H1 (cell line): ENCODE measurements around the gene KLHL2. TPM values are rescaled to one million over a fixed set of nuclear protein-coding genes. Genes with fewer than 3 reads are reported as not detected.
"Not testable (repeated sequence)": the region's sequence is repeated elsewhere in the genome, so short reads cannot be mapped to it uniquely, and the experiment has no call there.

Experiments
- CTCF ChIA-PET: fragments of 300-600 bp; sonication (Branson Sonifier 250); formaldehyde crosslinking; loops from one replicate; lab custom pipeline; 2021; ENCODE audit not compliant: partially characterized antibody; lab: Charles Lee
- POLR2A ChIA-PET: fragments of 300-600 bp; sonication (Branson Sonifier 250); formaldehyde crosslinking; loops from one replicate; lab custom pipeline; 2021; ENCODE audit warnings: inconsistent platforms; ENCODE audit not compliant: partially characterized antibody; lab: Charles Lee
- DNase-seq, 2 experiments: peaks; one replicate each; pipeline versions ENCODE4 v3.0.0 to v3.0.0-alpha.2; 2010 to 2022; ENCODE audit warnings: low spot score in 2 of 2, low read depth in 1 of 2, mixed read lengths in 1 of 2
- FAIRE-seq: peaks from 2 replicates; lab custom pipeline; 2011; peaks lifted over from hg19 to GRCh38; lab: Jason Lieb, UNC
- H2AFZ ChIP-seq: 2 replicates; pipeline ENCODE4 v1.8.1; 2012; ENCODE audit warnings: low read length, inconsistent platforms
- H2AK5ac ChIP-seq: 2 replicates; pipeline ENCODE4 v1.6.1; 2013; ENCODE audit warnings: low read depth, low read length
- H2BK120ac ChIP-seq: replicated peaks from 2 replicates; pipeline ENCODE3; 2013; ENCODE audit warnings: low read depth, low read length, inconsistent platforms
- H2BK12ac ChIP-seq: 2 replicates; pipeline ENCODE4 v1.6.1; 2013; ENCODE audit warnings: low read depth, low read length
- H2BK15ac ChIP-seq: 2 replicates; pipeline ENCODE4 v1.6.1; 2013; ENCODE audit warnings: low read length
- H2BK20ac ChIP-seq: 2 replicates; pipeline ENCODE4 v1.6.1; 2013; ENCODE audit warnings: low read length
- H2BK5ac ChIP-seq: 2 replicates; pipeline ENCODE4 v1.6.1; 2013; ENCODE audit warnings: low read depth, low read length
- H3K14ac ChIP-seq: 2 replicates; pipeline ENCODE4 v1.6.1; 2013; ENCODE audit warnings: inconsistent platforms; ENCODE audit not compliant: insufficient read length
- H3K18ac ChIP-seq: 2 replicates; pipeline ENCODE4 v1.6.1; 2013; ENCODE audit warnings: low read length; ENCODE audit errors: extremely low read depth
- H3K23ac ChIP-seq: 2 replicates; pipeline ENCODE4 v1.6.1; 2013; ENCODE audit warnings: inconsistent platforms; ENCODE audit not compliant: insufficient read length
- H3K23me2 ChIP-seq: 2 replicates; pipeline ENCODE4 v1.6.1; 2013; ENCODE audit warnings: low read depth, low read length
- H3K27ac ChIP-seq: 2 replicates; pipeline ENCODE4 v1.6.1; 2011; ENCODE audit warnings: low read depth, low read length, inconsistent platforms
- H3K27me3 ChIP-seq, 4 experiments: replicated peaks in 1 of 4; 1 replicate in 1 of 4; 2 replicates in 3 of 4; pipeline versions ENCODE4 v1.6.1 to v1.8.1; 2011 to 2013; ENCODE audit warnings: low read length in 3 of 4, mild to moderate bottlenecking in 3 of 4, inconsistent platforms in 2 of 4, mixed read lengths in 2 of 4, moderate library complexity in 1 of 4; ENCODE audit not compliant: control insufficient read depth in 3 of 4, insufficient read depth in 3 of 4; ENCODE audit errors: extremely low read depth in 1 of 4
- H3K36me3 ChIP-seq, 4 experiments: 2 replicates each; pipeline versions ENCODE4 v1.6.1 to v1.8.1; 2011 to 2013; ENCODE audit warnings: mild to moderate bottlenecking in 4 of 4, low read length in 3 of 4, moderate library complexity in 2 of 4, control low read depth in 1 of 4, inconsistent platforms in 1 of 4; ENCODE audit not compliant: insufficient read depth in 4 of 4, control insufficient read depth in 2 of 4
- H3K4ac ChIP-seq: replicated peaks from 2 replicates; pipeline ENCODE3; 2013; ENCODE audit warnings: low read length, low read depth, mixed read lengths, inconsistent platforms; ENCODE audit not compliant: insufficient read length
- H3K4me1 ChIP-seq, 4 experiments: replicated peaks in 1 of 4; 1 replicate in 1 of 4; 2 replicates in 3 of 4; pipeline versions ENCODE4 v1.6.1 to v1.8.1; 2011 to 2013; ENCODE audit warnings: low read length in 3 of 4, inconsistent platforms in 2 of 4, mixed read lengths in 1 of 4; ENCODE audit not compliant: insufficient read depth in 4 of 4, control insufficient read depth in 3 of 4
- H3K4me2 ChIP-seq, 2 experiments: 2 replicates each; pipeline versions ENCODE4 v1.6.1 to v1.8.1; 2011 to 2013; ENCODE audit warnings: low read depth in 2 of 2, low read length in 2 of 2, control low read depth in 1 of 2, inconsistent platforms in 1 of 2, mild to moderate bottlenecking in 1 of 2; ENCODE audit not compliant: insufficient read depth in 1 of 2
- H3K4me3 ChIP-seq, 4 experiments: fragments of 200-600, 300-600 bp in 1 of 4; sonication (generic), shearing (Covaris generic), sonication (Bioruptor Twin) in 1 of 4; 2 replicates each; pipeline versions ENCODE4 v1.5.1 to v1.8.1; 2011 to 2016; ENCODE audit warnings: low read length in 4 of 4, low read depth in 3 of 4, control low read depth in 2 of 4, inconsistent platforms in 2 of 4, mild to moderate bottlenecking in 2 of 4, mixed read lengths in 1 of 4, moderate library complexity in 1 of 4; ENCODE audit not compliant: insufficient read depth in 2 of 4; ENCODE audit errors: extremely low read depth in 1 of 4
- H3K56ac ChIP-seq: replicated peaks from 2 replicates; pipeline ENCODE3; 2013; ENCODE audit warnings: low read depth, mild to moderate bottlenecking, mixed read lengths, low read length, inconsistent platforms; ENCODE audit not compliant: insufficient read length
- H3K79me1 ChIP-seq: 2 replicates; pipeline ENCODE4 v1.6.1; 2013; ENCODE audit warnings: low read depth, low read length, control low read depth
- H3K79me2 ChIP-seq, 2 experiments: 2 replicates each; pipeline versions ENCODE4 v1.6.1 to v1.8.1; 2012 to 2013; ENCODE audit warnings: low read length in 2 of 2, mild to moderate bottlenecking in 2 of 2, inconsistent platforms in 1 of 2; ENCODE audit not compliant: insufficient read depth in 2 of 2, control insufficient read depth in 1 of 2
- H3K9ac ChIP-seq, 4 experiments: replicated peaks in 1 of 4; 1 replicate in 1 of 4; 2 replicates in 3 of 4; pipeline versions ENCODE4 v1.6.1 to v1.8.1; 2011 to 2013; ENCODE audit warnings: low read depth in 3 of 4, low read length in 3 of 4, control low read depth in 2 of 4, mild to moderate bottlenecking in 2 of 4, moderate library complexity in 2 of 4, inconsistent platforms in 1 of 4; ENCODE audit errors: extremely low read depth in 1 of 4
- H3K9me3 ChIP-seq, 2 experiments: 2 replicates each; pipeline versions ENCODE4 v1.6.1 to v1.8.1; 2012 to 2013; ENCODE audit warnings: mild to moderate bottlenecking in 2 of 2, moderate library complexity in 2 of 2, control low read depth in 1 of 2, inconsistent platforms in 1 of 2, low read depth in 1 of 2, low read length in 1 of 2, mixed read lengths in 1 of 2; ENCODE audit not compliant: insufficient read depth in 2 of 2
- H4K20me1 ChIP-seq, 2 experiments: replicated peaks in 1 of 2; 2 replicates each; pipeline versions ENCODE3 to v1.8.1; 2011 to 2013; ENCODE audit warnings: inconsistent platforms in 2 of 2, low read length in 2 of 2, mild to moderate bottlenecking in 1 of 2; ENCODE audit not compliant: insufficient read depth in 2 of 2, control insufficient read depth in 1 of 2
- H4K5ac ChIP-seq: 2 replicates; pipeline ENCODE4 v1.6.1; 2013; ENCODE audit warnings: low read length, low read depth, mixed read lengths, inconsistent platforms; ENCODE audit not compliant: insufficient read length
- H4K8ac ChIP-seq: 2 replicates; pipeline ENCODE4 v1.8.0; 2013; ENCODE audit warnings: mild to moderate bottlenecking, moderate library complexity, low read length, inconsistent platforms; ENCODE audit not compliant: insufficient read depth; ENCODE audit errors: extremely low read depth
- H4K91ac ChIP-seq: replicated peaks from 2 replicates; pipeline ENCODE3; 2013; ENCODE audit warnings: low read length, mixed read lengths, inconsistent platforms; ENCODE audit not compliant: insufficient read length
- WGBS, 2 experiments: shearing (Covaris generic) in 1 of 2; methylation state at CpG; one replicate each; pipeline versions ENCODE4 v1.1.6 to v1.1.7; 2013 to 2015; ENCODE audit warnings: low lambda C conversion rate in 2 of 2, mixed read lengths in 2 of 2, inconsistent platforms in 1 of 2, low coverage in 1 of 2, missing lambda C conversion rate in 1 of 2; ENCODE audit not compliant: insufficient replicate concordance in 2 of 2, insufficient coverage in 1 of 2, insufficient read length in 1 of 2; ENCODE audit errors: extremely low coverage in 1 of 2, missing lambda C conversion rate in 1 of 2; 5-methylcytosine and 5-hydroxymethylcytosine counted together
- polyA plus RNA-seq, 7 experiments: library from polyadenylated mRNA; depleted of rRNA in 3 of 7; stranded (reverse) in 5 of 7; unstranded in 2 of 7; fragments of >200 nt in 5 of 7; fragments of 200-250 nt in 2 of 7; gene quantifications; 1 replicate in 5 of 7; 2 replicates in 1 of 7; 4 replicates in 1 of 7; pipeline versions ENCODE4 v1.2.1 to v1.2.3, GENCODE V29; 2011 to 2013; ENCODE audit warnings: missing spikeins in 2 of 7, mixed read lengths in 2 of 7
- total RNA-seq: library from RNA; stranded (reverse); fragmentation: NEBNext Ultra II Directional; extraction: Animal tissue kit (Norgen Biotek cat#: 25700); gene quantifications from 2 replicates; pipeline ENCODE4 v1.2.1, GENCODE V29; 2021

The KLHL2 gene
- total and polyA plus RNA-seq, 2 of the 8 experiments (the other 6 are each of a cell fraction or from before 2014, with no cell fraction given) = 5.2 to 12.0 TPM

DNA sequence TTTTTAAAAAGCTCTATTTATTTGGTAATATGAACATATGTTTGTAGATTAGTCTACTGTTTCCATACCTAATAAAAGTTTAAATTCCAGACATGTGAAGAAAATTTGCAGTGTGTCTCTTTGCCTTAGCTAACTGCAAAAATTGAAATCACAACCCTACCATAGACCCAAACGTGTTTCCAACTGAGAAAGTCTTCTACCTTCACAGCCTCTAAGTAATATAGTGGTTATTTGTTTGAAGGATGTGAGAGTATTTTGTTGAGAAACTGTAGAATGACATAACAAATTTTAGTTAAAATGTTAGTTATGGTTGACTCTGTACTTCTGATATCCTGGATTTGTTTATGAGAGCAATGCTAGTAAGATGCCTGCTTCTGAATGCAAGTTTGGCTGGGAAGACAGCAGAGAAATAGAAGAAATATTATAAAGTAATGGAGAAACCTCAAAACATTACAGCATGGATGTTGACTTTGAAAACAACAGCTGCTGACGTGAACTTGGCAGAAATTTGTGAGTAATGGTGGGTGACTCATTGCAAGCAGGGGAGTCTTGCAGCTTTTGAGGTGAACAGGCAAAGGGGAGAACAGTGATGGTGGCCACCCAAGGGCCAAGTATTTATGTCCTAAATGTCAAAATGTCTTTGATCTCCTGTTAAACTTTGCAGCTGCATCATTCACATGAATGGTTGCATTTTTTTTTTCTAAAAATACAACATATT, 7.8 kb downstream of the KLHL2 start:
- H2BK5ac ChIP-seq, H4K20me1 ChIP-seq, H2AK5ac ChIP-seq, H3K79me1 ChIP-seq, H2BK20ac ChIP-seq, H3K9ac ChIP-seq, H2AFZ ChIP-seq, H3K4ac ChIP-seq, H4K8ac ChIP-seq, DNase-seq, H4K5ac ChIP-seq, H2BK15ac ChIP-seq, H4K91ac ChIP-seq, H3K23me2 ChIP-seq, POLR2A ChIA-PET, H2BK12ac ChIP-seq, H3K23ac ChIP-seq, H3K4me3 ChIP-seq, H2BK120ac ChIP-seq, FAIRE-seq, H3K4me2 ChIP-seq, H3K36me3 ChIP-seq, H3K27me3 ChIP-seq, H3K14ac ChIP-seq, H3K27ac ChIP-seq, H3K18ac ChIP-seq, H3K4me1 ChIP-seq, H3K56ac ChIP-seq, H3K9me3 ChIP-seq: not testable (repeated sequence)
- 83% methylated on average over 2 of the region's 2 CpGs; no CpG with 5 or more reads in 1 of the 2 experiments for WGBS, 2 experiments
- CTCF ChIA-PET = interaction anchor here (0.7 kb wide), 1 partner anchor 136 kb away, joined by 3 read pairs; no protein-coding TSS in a partner anchor
- peaks cover 0 to 43% of the 10 kb centered on the region in 2 experiments; a peak in 3 of 4 replicates for H3K79me2 ChIP-seq
